Heart left ventricle (tissue), 16 donors: ENCODE results near the gene TRRAP. TPM values are rescaled to one million over a fixed set of nuclear protein-coding genes. Genes with fewer than 3 reads are reported as not detected.

Source experiments
- ATAC-seq, 4 donors: fragments of 200-7000 bp; cut with Tn5 transposase; one replicate each; pipeline ENCODE4 v1.9.1; 2020 to 2022; ENCODE audit warnings: moderate library complexity in 4 of 4, mild to moderate bottlenecking in 3 of 4, moderate number of reproducible peaks in 1 of 4
- DNase-seq, 5 donors: peaks; one replicate each; pipeline ENCODE4 v3.0.0-alpha.2; 2020
- H3K27ac ChIP-seq, 12 donors: fragments of 200-600 bp; sonication (generic) in 4 of 12; one replicate each; pipeline versions ENCODE4 v1.5.0 to v1.8.0; 2016 to 2022; ENCODE audit warnings: mild to moderate bottlenecking in 2 of 12
- H3K27me3 ChIP-seq, 9 donors: fragments of 200-600 bp; sonication (generic) in 2 of 9; one replicate each; pipeline versions ENCODE4 v1.5.1 to v1.8.0; 2016 to 2022; ENCODE audit warnings: mild to moderate bottlenecking in 3 of 9
- H3K36me3 ChIP-seq, 9 donors: fragments of 200-600 bp; sonication (generic) in 2 of 9; one replicate each; pipeline versions ENCODE4 v1.5.0 to v1.8.0; 2018 to 2022; ENCODE audit warnings: mild to moderate bottlenecking in 2 of 9
- H3K4me1 ChIP-seq, 12 donors: fragments of 200-600 bp; sonication (generic) in 4 of 12; one replicate each; pipeline versions ENCODE4 v1.5.0 to v1.8.0; 2016 to 2022; ENCODE audit warnings: mild to moderate bottlenecking in 3 of 12
- H3K4me3 ChIP-seq, 12 donors: fragments of 200-600 bp; sonication (generic) in 4 of 12; one replicate each; pipeline versions ENCODE4 v1.5.0 to v1.8.0; 2017 to 2022; ENCODE audit warnings: mild to moderate bottlenecking in 9 of 12, moderate library complexity in 4 of 12
- H3K9me3 ChIP-seq, 12 donors: fragments of 200-600 bp; sonication (generic) in 4 of 12; one replicate each; pipeline versions ENCODE4 v1.5.0 to v1.8.0; 2016 to 2022; ENCODE audit warnings: mild to moderate bottlenecking in 1 of 12
- CTCF ChIP-seq, 12 donors: fragments of 200-600 bp; sonication (generic) in 4 of 12; IDR thresholded peaks; one replicate each; pipeline versions ENCODE4 v1.5.0 to v1.8.0; 2018 to 2022; ENCODE audit warnings: antibody characterized with exemption in 12 of 12, mild to moderate bottlenecking in 5 of 12
- POLR2A ChIP-seq, 2 donors: fragments of 450-650 bp; IDR thresholded peaks; one replicate each; pipeline ENCODE4 v1.6.1; 2017; ENCODE audit warnings: antibody characterized with exemption in 2 of 2, mild to moderate bottlenecking in 2 of 2, moderate library complexity in 2 of 2
- WGBS, 4 donors: extraction: QIAGEN DNeasy Blood & Tissue Kit in 2 of 4; methylation state at CpG; one replicate each; pipeline versions ENCODE4 v1.1.5 to v1.1.7; 2013 to 2018; 5-methylcytosine and 5-hydroxymethylcytosine counted together
- intact Hi-C, 10 donors: fragments of 100-400 bp; cut with DNase I; formaldehyde crosslinking; loops; one replicate each; pipeline versions ENCODE4 v1.11.1 to v1.14.2; 2022
- polyA plus RNA-seq, 2 donors: library from polyadenylated mRNA; stranded (reverse); fragments of 200-250 nt; gene quantifications; one replicate each; pipeline ENCODE4 v1.2.3, GENCODE V29; 2013
- total RNA-seq, 9 donors: library from RNA; depleted of rRNA in 2 of 9; stranded (reverse); fragments of >200 nt in 2 of 9; fragmentation: NEBNext Ultra II Directional in 3 of 9; extraction: Animal tissue kit (Norgen Biotek cat#: 25700) in 3 of 9; gene quantifications; one replicate each; pipeline versions ENCODE4 v1.1.0 to v1.2.4, GENCODE V29; 2016 to 2023
- donor health status: ischemic (EF 13 %, LVEDD 7.1; RV severe dilation, severe dysfunction).
- donor health status: healthy with polysubstance abuse.
- donor health status: DM: no; HTN: yes; CAD: no.
- donor health status: DM: no; HTN: no; CAD: no.
- donor health status: ischemic (EF 25% LVEDD 6.9; RV normal size, moderate dysfunction).
- donor health status: ischemic (EF 25% LVEDD 5.7; RV mildly dilated, moderate dysfunction).
- donor health status: healthy.
- donor health status: DM: yes; HTN: yes; CAD: no.
- donor health status: ischemic (EF 35%, LVEDD 5.7; RV mildly dilated, moderate dysfunction).
- donor health status: nonischemic (EF 11% LVEDD 7.7; RV severe dilation, severe dysfunction).
- donor health status: DM: yes; HTN: yes; CAD: no.
- donor health status: PGD.
- donor health status: ischemic (EF 29% LVEDD 5.4; RV normal size, mild dysfunction).
- donor health status: nonischemic (EF 23%, LVEDD 6.1; RV moderate dilation, normal function).

Gene TRRAP
- total and polyA plus RNA-seq, 11 donors: 9.2 to 29.6 (median 21.6) TPM

- no peak overlapping the region for H3K4me3 ChIP-seq
- DNase-seq: no peak
- H3K27me3 ChIP-seq: no peaks in the 10 kb centered on the region
- 71 to 94% (median 87%) methylated on average over 1 to 3 of the region's 3 CpGs for WGBS, 4 donors
- TF ChIP-seq POLR2A (IDR thresholded peaks at IDR 0.05) (no peak), CTCF (IDR thresholded peaks at IDR 0.05) (no peak)
- peaks cover 0 to 22% (median 8%) of the 10 kb centered on the region in 12 donors for H3K9me3 ChIP-seq
- ATAC-seq: no peak
- H3K4me1 ChIP-seq: no peaks in the 10 kb centered on the region
- no peaks in the 10 kb centered on the region for H3K36me3 ChIP-seq
- intact Hi-C loops: loop anchor here in 1 of 10 donors (10.0 kb wide), 1 partner anchor 544 kb away; no protein-coding TSS in a partner anchor
- H3K27ac ChIP-seq: no peak overlapping the region
Observed at GRCh38 chr7:98848918-98849317, 29.4 kb upstream of the TRRAP start.

- H3K4me1 ChIP-seq: no peaks in the 10 kb centered on the region
- H3K4me3 ChIP-seq: no peak overlapping the region
- intact Hi-C loops: no loop called here
- TF ChIP-seq POLR2A (IDR thresholded peaks at IDR 0.05) (no peak), CTCF (IDR thresholded peaks at IDR 0.05) (no peak)
- no peak overlapping the region for H3K27ac ChIP-seq
- no peak for DNase-seq
- no peak for ATAC-seq
- H3K36me3 ChIP-seq: no peaks in the 10 kb centered on the region
- peaks cover 0 to 19% (median 8%) of the 10 kb centered on the region in 12 donors for H3K9me3 ChIP-seq
- WGBS, 4 donors: 52 to 66% (median 60%) methylated on average over 4 of the region's 4 CpGs
- H3K27me3 ChIP-seq: peaks cover 0 to 8% (median 0%) of the 10 kb centered on the region in 9 donors
Observed at GRCh38 chr7:98852826-98853225, 25.5 kb upstream of the TRRAP start.

DNA sequence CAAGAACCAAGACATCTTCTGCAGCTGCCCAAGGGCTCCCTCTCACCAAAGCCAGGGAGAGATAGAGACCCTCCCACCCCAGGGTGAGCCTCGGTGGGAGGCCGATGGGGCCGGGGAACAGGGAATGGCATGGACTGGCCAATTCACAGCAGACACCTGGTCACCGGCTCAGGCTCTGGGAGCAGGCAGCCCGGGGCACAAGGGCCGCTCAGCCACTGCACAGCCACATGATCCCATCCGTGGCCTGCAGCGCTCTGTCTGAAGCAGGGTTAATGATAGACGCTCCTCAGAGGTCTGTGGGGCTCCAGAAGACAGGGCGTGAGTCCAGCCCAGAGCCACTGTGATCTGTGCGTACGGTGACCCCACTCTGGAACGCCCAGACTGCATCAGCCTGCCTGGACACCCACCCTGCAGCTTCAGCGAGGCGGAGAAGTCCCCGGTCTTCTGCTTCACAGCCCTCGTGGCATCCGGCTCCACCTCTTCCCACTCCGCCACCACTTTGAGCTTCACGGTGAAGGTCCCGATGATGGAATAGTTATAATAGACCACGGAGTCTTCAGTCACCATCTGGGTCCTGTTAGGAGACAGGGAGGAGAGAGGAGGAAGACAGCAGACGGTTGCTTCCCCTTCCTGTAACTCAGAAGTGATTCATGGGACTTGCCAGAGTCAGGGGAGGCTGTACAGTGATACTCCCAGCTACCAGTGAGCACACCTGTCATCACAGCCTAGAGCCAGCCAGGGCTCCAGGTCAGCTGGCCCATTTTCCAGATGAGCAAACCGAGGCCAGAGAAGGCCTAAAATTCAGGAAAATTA, 22.5 kb upstream of the TRRAP start:
- H3K4me1 ChIP-seq: no peaks in the 10 kb centered on the region
- intact Hi-C loops: no loop called here
- no peaks in the 10 kb centered on the region for H3K36me3 ChIP-seq
- peaks cover 0 to 8% (median 0%) of the 10 kb centered on the region in 9 donors for H3K27me3 ChIP-seq
- DNase-seq (no peak), ATAC-seq (peak in 1 of 4 donors; percentile 15)
- H3K27ac ChIP-seq: no peak overlapping the region
- WGBS, 4 donors: 69 to 77% (median 70%) methylated on average over 17 to 24 of the region's 24 CpGs
- no peaks in the 10 kb centered on the region for H3K9me3 ChIP-seq
- H3K4me3 ChIP-seq: no peak overlapping the region
- TF ChIP-seq CTCF (IDR thresholded peaks at IDR 0.05): no peak
- no peak for TF ChIP-seq POLR2A (IDR thresholded peaks at IDR 0.05)

DNA sequence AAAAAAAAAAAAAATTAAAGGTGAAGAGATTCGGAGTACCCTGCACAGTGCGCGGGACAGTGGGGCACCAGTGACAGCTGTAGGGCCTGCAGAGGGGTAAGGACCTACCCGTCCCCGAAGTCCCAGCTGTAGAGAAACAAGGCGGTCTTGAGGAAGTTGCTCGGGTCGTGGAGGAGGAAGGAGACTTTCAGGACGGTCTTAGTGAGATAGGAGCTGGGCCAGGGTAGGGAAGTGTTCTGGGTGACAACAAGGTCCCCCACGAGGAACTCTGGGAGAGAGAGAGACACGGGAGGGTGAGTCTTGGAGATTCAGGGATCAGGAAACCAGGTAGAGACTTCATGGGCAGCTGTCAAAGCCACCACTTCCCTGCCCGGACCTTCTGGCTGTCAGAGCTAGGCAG, 18.3 kb upstream of the TRRAP start:
- Histone ChIP-seq H3K4me3 (no peak overlapping the region), H3K27ac (no peak overlapping the region), H3K27me3 (peaks cover 0 to 7% (median 0%) of the 10 kb centered on the region in 9 donors), H3K9me3 (no peaks in the 10 kb centered on the region), H3K4me1 (no peaks in the 10 kb centered on the region), H3K36me3 (no peaks in the 10 kb centered on the region)
- TF ChIP-seq CTCF (IDR thresholded peaks at IDR 0.05): no peak
- TF ChIP-seq POLR2A (IDR thresholded peaks at IDR 0.05): no peak
- ATAC-seq (no peak), DNase-seq (no peak)
- intact Hi-C loops: no loop called here
- WGBS, 4 donors: 63 to 70% (median 67%) methylated on average over 11 to 12 of the region's 12 CpGs
